Vagina (tissue), 2 donors: ENCODE measurements around the gene TBX10. TPM values are rescaled to one million over a fixed set of nuclear protein-coding genes. Genes with fewer than 3 reads are reported as not detected.
A peak's percentile ranks its signal among the peaks of the same experiment; 100 is the strongest.

Experiments
- DNase-seq, 2 donors: peaks; one replicate each; pipeline ENCODE4 v3.0.0-alpha.2; 2017; ENCODE audit errors: extremely low spot score in 2 of 2
- H3K27ac ChIP-seq: fragments of 200-600 bp; sonication (generic); one replicate; pipeline ENCODE4 v1.5.1; 2019
- H3K27me3 ChIP-seq: fragments of 200-600 bp; sonication (generic); one replicate; pipeline ENCODE4 v1.5.1; 2019
- H3K36me3 ChIP-seq, 2 donors: fragments of 200-600 bp; sonication (generic); one replicate each; pipeline ENCODE4 v1.5.1; 2017 to 2019
- H3K4me1 ChIP-seq: fragments of 200-600 bp; sonication (generic); one replicate; pipeline ENCODE4 v1.5.1; 2019
- H3K4me3 ChIP-seq, 2 donors: fragments of 200-600 bp; sonication (generic); 1 replicate in 1 of 2; 2 replicates in 1 of 2; pipeline ENCODE4 v1.5.1; 2016 to 2019
- H3K9me3 ChIP-seq: fragments of 200-600 bp; sonication (generic); one replicate; pipeline ENCODE4 v1.5.1; 2019
- POLR2A ChIP-seq, 2 donors: fragments of 450-650 bp; IDR thresholded peaks; one replicate each; pipeline ENCODE4 v1.6.1; 2017; ENCODE audit warnings: antibody characterized with exemption in 2 of 2, mild to moderate bottlenecking in 2 of 2, moderate library complexity in 2 of 2
- POLR2AphosphoS5 ChIP-seq, 2 donors: sonication (generic); formaldehyde crosslinking; IDR thresholded peaks; one replicate each; pipeline ENCODE4 v1.9.0; 2017; ENCODE audit warnings: antibody characterized with exemption in 2 of 2, mild to moderate bottlenecking in 2 of 2, low read depth in 1 of 2; ENCODE audit not compliant: insufficient read depth in 1 of 2
- intact Hi-C: fragments of 100-400 bp; cut with DNase I; formaldehyde crosslinking; loops from one replicate; pipeline ENCODE4 v1.15.1; 2023
- total RNA-seq: library from RNA; depleted of rRNA; stranded (reverse); fragments of >200 nt; gene quantifications from one replicate; pipeline ENCODE4 v1.2.3, GENCODE V29; 2016
- TF ChIP-seq, protein P1 (sequence below), 3 experiments: fragments of 450-650 bp in 2 of 3; fragments of 200-600 bp in 1 of 3; sonication (generic) in 1 of 3; IDR thresholded peaks; one replicate each; pipeline ENCODE4 v1.5.1; 2017 to 2019; ENCODE audit warnings: antibody characterized with exemption in 3 of 3, mild to moderate bottlenecking in 2 of 3, moderate library complexity in 2 of 3

TBX10 gene
- total RNA-seq, 1 donor from 2014 or later, result not detected

DNA sequence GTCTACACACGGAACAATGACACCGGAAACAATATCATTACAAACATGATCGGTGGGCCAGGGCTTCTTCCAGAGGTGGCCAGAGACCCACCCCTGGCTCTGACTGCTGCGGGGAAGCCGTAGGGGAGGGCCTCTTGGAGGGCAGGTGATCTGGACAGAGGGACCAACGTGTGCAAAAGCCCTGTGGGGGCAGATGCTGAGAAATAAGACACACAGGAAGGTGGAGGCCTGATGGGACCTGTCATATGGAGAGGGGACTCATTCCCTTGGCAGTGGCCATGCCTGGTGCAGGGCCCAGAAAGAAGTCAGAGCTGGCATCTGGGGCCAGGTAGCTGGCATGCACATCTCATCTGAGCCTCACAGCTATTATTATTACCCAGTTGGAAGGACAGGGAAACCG is 33.8 kb upstream of the TBX10 start:
- no peaks in the 10 kb centered on the region for H3K27me3 ChIP-seq
- no peaks in the 10 kb centered on the region for H3K4me1 ChIP-seq
- intact Hi-C loops, result no loop called here
- H3K36me3 ChIP-seq, result no peaks in the 10 kb centered on the region
- H3K9me3 ChIP-seq, result no peaks in the 10 kb centered on the region
- DNase-seq, result peak in 1 of 2 donors; percentile 62
- H3K4me3 ChIP-seq, result peak overlapping the region in 1 of 2 donors; percentile 20
- no peak for TF ChIP-seq POLR2A (IDR thresholded peaks at IDR 0.05)
- H3K27ac ChIP-seq, result no peak overlapping the region

DNA sequence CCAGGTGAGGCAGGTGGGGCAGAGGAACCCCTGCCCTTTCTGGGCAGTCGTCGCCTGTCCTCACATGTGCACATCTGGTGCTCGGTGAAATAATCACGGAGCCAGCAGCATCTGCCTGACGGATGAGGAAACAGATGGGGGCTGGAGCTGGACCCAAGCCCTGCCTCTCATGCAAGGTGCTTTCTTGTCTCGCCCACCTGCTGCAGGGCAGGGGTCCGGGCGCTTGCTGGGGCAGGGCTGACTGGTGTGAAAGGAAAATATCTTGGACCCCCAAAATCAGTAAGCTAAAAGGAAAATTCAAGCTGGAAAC is 31.6 kb upstream of the TBX10 start:
- no peaks in the 10 kb centered on the region for H3K27me3 ChIP-seq
- intact Hi-C loops, result no loop called here
- no peak overlapping the region for H3K4me3 ChIP-seq
- no peak overlapping the region for H3K27ac ChIP-seq
- TF ChIP-seq POLR2A (IDR thresholded peaks at IDR 0.05), result no peak
- TF ChIP-seq POLR2AphosphoS5 (IDR thresholded peaks at IDR 0.05; ENCODE audit: insufficient read depth in 1 of 2, low read depth in 1 of 2), result no peak
- TF ChIP-seq, protein P1, sequence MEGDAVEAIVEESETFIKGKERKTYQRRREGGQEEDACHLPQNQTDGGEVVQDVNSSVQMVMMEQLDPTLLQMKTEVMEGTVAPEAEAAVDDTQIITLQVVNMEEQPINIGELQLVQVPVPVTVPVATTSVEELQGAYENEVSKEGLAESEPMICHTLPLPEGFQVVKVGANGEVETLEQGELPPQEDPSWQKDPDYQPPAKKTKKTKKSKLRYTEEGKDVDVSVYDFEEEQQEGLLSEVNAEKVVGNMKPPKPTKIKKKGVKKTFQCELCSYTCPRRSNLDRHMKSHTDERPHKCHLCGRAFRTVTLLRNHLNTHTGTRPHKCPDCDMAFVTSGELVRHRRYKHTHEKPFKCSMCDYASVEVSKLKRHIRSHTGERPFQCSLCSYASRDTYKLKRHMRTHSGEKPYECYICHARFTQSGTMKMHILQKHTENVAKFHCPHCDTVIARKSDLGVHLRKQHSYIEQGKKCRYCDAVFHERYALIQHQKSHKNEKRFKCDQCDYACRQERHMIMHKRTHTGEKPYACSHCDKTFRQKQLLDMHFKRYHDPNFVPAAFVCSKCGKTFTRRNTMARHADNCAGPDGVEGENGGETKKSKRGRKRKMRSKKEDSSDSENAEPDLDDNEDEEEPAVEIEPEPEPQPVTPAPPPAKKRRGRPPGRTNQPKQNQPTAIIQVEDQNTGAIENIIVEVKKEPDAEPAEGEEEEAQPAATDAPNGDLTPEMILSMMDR (IDR thresholded peaks at IDR 0.05), result no peak
- no peaks in the 10 kb centered on the region for H3K36me3 ChIP-seq
- no peaks in the 10 kb centered on the region for H3K4me1 ChIP-seq
- peak in 1 of 2 donors; percentile 77 for DNase-seq
- H3K9me3 ChIP-seq, result no peaks in the 10 kb centered on the region

DNA sequence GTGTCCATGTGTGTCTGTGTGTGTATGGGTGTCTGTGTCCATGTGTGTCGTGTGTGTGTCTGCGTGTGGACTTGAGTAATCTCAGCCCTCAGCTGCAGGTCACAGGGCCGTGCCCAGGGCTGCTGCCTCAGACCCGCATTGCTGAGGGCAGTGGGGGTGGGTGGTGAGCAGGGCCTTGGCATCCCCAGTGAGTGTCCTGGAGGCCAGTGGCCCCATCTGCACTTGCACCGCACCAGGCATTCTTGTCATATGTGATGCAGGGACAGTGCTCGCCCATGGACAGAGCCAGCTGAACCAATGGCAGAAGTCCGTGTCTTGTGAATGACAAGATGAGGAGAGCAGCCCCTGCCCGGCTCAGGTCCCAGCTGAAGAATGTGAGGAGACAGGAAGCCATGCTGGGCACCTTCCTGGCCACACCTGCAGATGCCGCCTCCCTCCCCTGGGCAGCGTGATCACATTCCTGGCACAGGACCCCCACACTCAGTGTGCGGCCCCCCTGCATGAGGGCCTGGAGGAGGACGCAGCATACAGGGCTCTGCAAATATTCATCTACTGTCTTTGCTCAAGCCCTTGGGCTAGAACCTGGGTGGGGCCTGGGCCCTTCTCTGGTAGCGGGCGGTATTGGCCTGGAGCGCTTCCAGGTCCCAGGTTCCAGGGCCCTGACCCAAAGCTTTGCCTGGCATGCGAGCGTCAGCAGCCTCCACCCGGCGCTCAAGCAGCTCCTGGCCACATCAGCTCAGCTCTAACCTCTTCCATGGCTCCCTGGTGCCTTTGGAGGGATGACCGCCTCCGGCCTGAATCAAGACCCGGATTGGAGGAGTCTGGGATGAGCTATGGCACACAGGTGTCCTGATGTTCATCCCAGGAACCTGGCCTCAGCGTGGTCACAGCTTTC is 31.0 kb upstream of the TBX10 start:
- H3K27me3 ChIP-seq, result no peaks in the 10 kb centered on the region
- H3K36me3 ChIP-seq, result no peaks in the 10 kb centered on the region
- no peak overlapping the region for H3K4me3 ChIP-seq
- TF ChIP-seq POLR2AphosphoS5 (IDR thresholded peaks at IDR 0.05; ENCODE audit: insufficient read depth in 1 of 2, low read depth in 1 of 2) (no peak), POLR2A (IDR thresholded peaks at IDR 0.05) (no peak)
- TF ChIP-seq, protein P1 (IDR thresholded peaks at IDR 0.05), result no peak
- DNase-seq, result peak in 1 of 2 donors; percentile 69
- no peak overlapping the region for H3K27ac ChIP-seq
- no peaks in the 10 kb centered on the region for H3K4me1 ChIP-seq
- H3K9me3 ChIP-seq, result no peaks in the 10 kb centered on the region
- intact Hi-C loops, result no loop called here

DNA sequence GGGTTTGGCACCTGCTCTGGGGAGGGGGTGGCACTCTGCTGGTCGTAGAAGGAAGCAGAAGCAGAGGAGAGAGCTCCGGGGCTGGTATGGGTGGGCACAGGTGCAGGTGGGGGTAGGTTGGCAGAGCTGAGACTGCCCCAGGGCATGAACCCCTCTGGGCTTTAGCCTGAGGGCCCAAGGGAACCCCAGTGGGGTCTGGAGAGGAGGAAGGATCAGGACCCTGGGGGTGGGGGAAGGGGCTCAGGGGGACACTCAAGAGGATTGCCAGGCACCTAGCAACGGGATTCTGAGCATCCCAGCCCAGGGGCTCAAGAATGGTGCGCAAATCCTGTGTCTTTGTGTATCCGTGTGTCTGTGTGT is 28.6 kb upstream of the TBX10 start:
- intact Hi-C loops, result no loop called here
- no peaks in the 10 kb centered on the region for H3K9me3 ChIP-seq
- H3K36me3 ChIP-seq, result no peaks in the 10 kb centered on the region
- H3K4me3 ChIP-seq, result no peak overlapping the region
- DNase-seq, result peak in 1 of 2 donors; percentile 71
- TF ChIP-seq, protein P1 (IDR thresholded peaks at IDR 0.05), result no peak
- TF ChIP-seq POLR2AphosphoS5 (IDR thresholded peaks at IDR 0.05; ENCODE audit: insufficient read depth in 1 of 2, low read depth in 1 of 2), result no peak
- no peak for TF ChIP-seq POLR2A (IDR thresholded peaks at IDR 0.05)
- no peaks in the 10 kb centered on the region for H3K27me3 ChIP-seq
- no peaks in the 10 kb centered on the region for H3K4me1 ChIP-seq
- H3K27ac ChIP-seq, result no peak overlapping the region

DNA sequence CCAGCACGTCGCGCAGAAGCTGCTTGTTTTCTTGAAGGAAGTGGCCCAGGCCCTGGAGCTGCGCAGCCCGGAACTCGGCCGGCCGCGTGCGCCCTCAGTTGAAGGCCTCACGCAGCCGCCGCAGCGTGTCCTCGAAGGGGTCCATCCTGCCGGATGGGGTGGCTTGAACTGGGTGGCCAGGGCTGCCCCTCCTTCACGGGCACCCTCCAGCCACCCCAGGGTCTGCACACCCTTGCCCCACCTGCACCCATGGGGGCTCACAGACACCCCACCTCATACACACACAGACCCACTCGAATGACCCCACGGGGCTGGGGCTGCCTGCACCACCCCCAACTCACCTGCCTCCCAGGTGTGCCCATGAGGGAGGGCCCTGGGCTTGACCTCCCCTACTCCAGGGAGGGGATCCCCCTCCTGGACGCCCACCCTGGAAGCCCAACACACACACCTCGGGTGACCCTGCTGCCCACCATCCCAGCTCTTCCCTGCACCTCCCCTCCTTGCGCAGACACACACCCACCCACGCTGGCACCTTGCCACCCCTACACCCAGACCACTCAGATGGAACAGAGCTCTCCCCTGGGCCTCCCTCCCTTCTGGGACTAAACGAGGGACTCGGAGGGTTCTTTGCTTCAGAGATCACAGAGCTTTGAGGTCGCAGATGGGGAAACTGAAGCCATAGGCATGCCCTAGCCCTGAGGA is 28.1 kb upstream of the TBX10 start:
- Histone ChIP-seq H3K27me3 (no peaks in the 10 kb centered on the region), H3K4me3 (no peak overlapping the region), H3K9me3 (no peaks in the 10 kb centered on the region), H3K27ac (no peak overlapping the region), H3K4me1 (no peaks in the 10 kb centered on the region), H3K36me3 (no peaks in the 10 kb centered on the region)
- TF ChIP-seq, protein P1 (IDR thresholded peaks at IDR 0.05), result no peak
- TF ChIP-seq POLR2A (IDR thresholded peaks at IDR 0.05) (no peak), POLR2AphosphoS5 (IDR thresholded peaks at IDR 0.05; ENCODE audit: insufficient read depth in 1 of 2, low read depth in 1 of 2) (no peak)
- intact Hi-C loops, result no loop called here
- peak in 1 of 2 donors; percentile 75 for DNase-seq
